HEK293 (cell line): ENCODE measurements around the gene CRELD1.

Source experiments
- BCL11B ChIP-seq: fragments of 450-650 bp; formaldehyde crosslinking; IDR thresholded peaks from 2 replicates; pipeline ENCODE4 v1.5.1; 2016; ENCODE audit warnings: low read depth, missing biosample characterization, missing genetic modification characterization
- HIC1 ChIP-seq: fragments of 450-650 bp; formaldehyde crosslinking; IDR thresholded peaks from 2 replicates; pipeline ENCODE4 v1.5.1; 2016; ENCODE audit warnings: missing biosample characterization, missing genetic modification characterization
- HOXD13 ChIP-seq: sonication (generic); formaldehyde crosslinking; IDR thresholded peaks from 2 replicates; pipeline ENCODE4 v1.8.0; 2022; ENCODE audit warnings: missing genetic modification reagents, borderline replicate concordance
- INSM2 ChIP-seq: fragments of 450-650 bp; formaldehyde crosslinking; IDR thresholded peaks from 2 replicates; pipeline ENCODE4 v1.5.1; 2016; ENCODE audit warnings: missing biosample characterization, missing genetic modification characterization
- MZF1 ChIP-seq: fragments of 450-650 bp; formaldehyde crosslinking; IDR thresholded peaks from 2 replicates; pipeline ENCODE4 v1.5.1; 2017; ENCODE audit warnings: missing biosample characterization, missing genetic modification characterization, borderline replicate concordance
- PRDM4 ChIP-seq: fragments of 450-650 bp; formaldehyde crosslinking; IDR thresholded peaks from 2 replicates; pipeline ENCODE4 v1.5.1; 2017; ENCODE audit warnings: missing biosample characterization, missing genetic modification characterization
- REST ChIP-seq: fragments of 450-650 bp; formaldehyde crosslinking; IDR thresholded peaks from 2 replicates; pipeline ENCODE4 v1.5.1; 2016; ENCODE audit warnings: missing biosample characterization, missing genetic modification characterization
- TRIM28 ChIP-seq: IDR thresholded peaks from 2 replicates; pipeline ENCODE4 v1.6.1; 2011; ENCODE audit warnings: low read length, control low read depth, borderline replicate concordance
- ZFP41 ChIP-seq: fragments of 450-650 bp; formaldehyde crosslinking; IDR thresholded peaks from 2 replicates; pipeline ENCODE4 v1.5.1; 2016; ENCODE audit warnings: missing biosample characterization, missing genetic modification characterization, borderline replicate concordance
- ZIC2 ChIP-seq: fragments of 450-650 bp; formaldehyde crosslinking; IDR thresholded peaks from 2 replicates; pipeline ENCODE4 v1.5.1; 2016; ENCODE audit warnings: missing biosample characterization, missing genetic modification characterization
- ZNF138 ChIP-seq: fragments of 450-650 bp; formaldehyde crosslinking; IDR thresholded peaks from 2 replicates; pipeline ENCODE4 v1.5.1; 2016; ENCODE audit warnings: missing biosample characterization, missing genetic modification characterization, borderline replicate concordance
- ZNF174 ChIP-seq: fragments of 450-650 bp; formaldehyde crosslinking; IDR thresholded peaks from 2 replicates; pipeline ENCODE4 v1.5.0; 2017; ENCODE audit warnings: missing biosample characterization, mild to moderate bottlenecking, missing genetic modification characterization
- ZNF175 ChIP-seq: fragments of 450-650 bp; formaldehyde crosslinking; IDR thresholded peaks from 2 replicates; pipeline ENCODE4 v1.5.1; 2016; ENCODE audit warnings: missing biosample characterization, missing genetic modification characterization
- ZNF37A ChIP-seq: fragments of 450-650 bp; IDR thresholded peaks from 2 replicates; pipeline ENCODE4 v1.5.1; 2018; ENCODE audit warnings: missing biosample characterization, missing genetic modification characterization
- ZNF514 ChIP-seq: fragments of 450-650 bp; formaldehyde crosslinking; IDR thresholded peaks from 2 replicates; pipeline ENCODE4 v1.5.1; 2016; ENCODE audit warnings: missing biosample characterization, missing genetic modification characterization
- ZNF518A ChIP-seq: fragments of 450-650 bp; formaldehyde crosslinking; conservative IDR thresholded peaks from 2 replicates; pipeline ENCODE4 v1.5.1; 2016; ENCODE audit warnings: low read depth, missing biosample characterization, missing genetic modification characterization
- ZNF548 ChIP-seq: fragments of 450-650 bp; formaldehyde crosslinking; IDR thresholded peaks from 2 replicates; pipeline ENCODE4 v1.5.1; 2016; ENCODE audit warnings: missing biosample characterization, missing genetic modification characterization
- ZNF560 ChIP-seq: fragments of 450-650 bp; formaldehyde crosslinking; IDR thresholded peaks from 2 replicates; pipeline ENCODE4 v1.5.1; 2017; ENCODE audit warnings: missing biosample characterization, missing genetic modification characterization, borderline replicate concordance
- ZNF664 ChIP-seq: fragments of 450-650 bp; formaldehyde crosslinking; IDR thresholded peaks from 2 replicates; pipeline ENCODE4 v1.5.1; 2016; ENCODE audit warnings: missing biosample characterization, missing genetic modification characterization
- ZSCAN5A ChIP-seq: fragments of 450-650 bp; formaldehyde crosslinking; IDR thresholded peaks from 2 replicates; pipeline ENCODE4 v1.5.1; 2016; ENCODE audit warnings: missing biosample characterization, missing genetic modification characterization
- TF ChIP-seq, protein P1 (sequence below): fragments of 450-650 bp; formaldehyde crosslinking; IDR thresholded peaks from 2 replicates; pipeline ENCODE4 v1.5.1; 2017; ENCODE audit warnings: missing biosample characterization, missing genetic modification characterization

CRELD1 gene

GRCh38 chr3:9932843-9933560 is 632 bp upstream of the CRELD1 start (continued):
- TF ChIP-seq ZNF518A (tag by site-specific recombination) (no peak), ZNF514 (tag by site-specific recombination) (no peak), HIC1 (peak; percentile 92), PRDM4 (peak; percentile 5; the same call in 1 of the 2 replicates), ZNF548 (tag by site-specific recombination) (peak; percentile 78), ZNF174 (tag by site-specific recombination) (no peak), ZNF560 (tag by site-specific recombination) (no peak), ZNF664 (tag by site-specific recombination) (no peak), HOXD13 (no peak), ZSCAN5A (tag by site-specific recombination) (peak; percentile 88), INSM2 (tag by site-specific recombination) (0 out of 2 replicates have a peak, but pooled peaks have one; percentile 18), ZNF138 (tag by site-specific recombination) (no peak), ZIC2 (peak; percentile 94), BCL11B (tag by site-specific recombination) (peak; percentile 54; the same call in 1 of the 2 replicates), ZFP41 (tag by site-specific recombination) (no peak), ZNF175 (tag by site-specific recombination) (no peak), MZF1 (tag by site-specific recombination) (no peak), ZNF37A (tag by site-specific recombination) (no peak), REST (tag by site-specific recombination) (peak; percentile 33; the same call in 1 of the 2 replicates), TRIM28 (no peak)
- TF ChIP-seq, protein P1, sequence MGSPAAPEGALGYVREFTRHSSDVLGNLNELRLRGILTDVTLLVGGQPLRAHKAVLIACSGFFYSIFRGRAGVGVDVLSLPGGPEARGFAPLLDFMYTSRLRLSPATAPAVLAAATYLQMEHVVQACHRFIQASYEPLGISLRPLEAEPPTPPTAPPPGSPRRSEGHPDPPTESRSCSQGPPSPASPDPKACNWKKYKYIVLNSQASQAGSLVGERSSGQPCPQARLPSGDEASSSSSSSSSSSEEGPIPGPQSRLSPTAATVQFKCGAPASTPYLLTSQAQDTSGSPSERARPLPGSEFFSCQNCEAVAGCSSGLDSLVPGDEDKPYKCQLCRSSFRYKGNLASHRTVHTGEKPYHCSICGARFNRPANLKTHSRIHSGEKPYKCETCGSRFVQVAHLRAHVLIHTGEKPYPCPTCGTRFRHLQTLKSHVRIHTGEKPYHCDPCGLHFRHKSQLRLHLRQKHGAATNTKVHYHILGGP (tag by site-specific recombination), result no peak
